Activated T-helper 1 cell treated with anti-CD3 and anti-CD28 coated beads, Interleukin-12 subunit alpha, Interleukin-12 subunit beta, Interleukin-2, Interleukin-4 antibody, amounts not matched to agents 30 ng/mL and 10 ng/mL and 1 ng/mL, durations not matched to agents 14 hours and 24 hours and 36 hours (primary cell): ENCODE measurements around the gene CD69. TPM values are rescaled to one million over a fixed set of nuclear protein-coding genes. Genes with fewer than 3 reads are reported as not detected.
A peak's percentile ranks its signal among the peaks of the same experiment; 100 is the strongest.

Experiments used
- DNase-seq: peaks from one replicate; pipeline ENCODE4 v3.0.0; 2021; ENCODE audit warnings: low spot score
- H3K27ac Mint-ChIP-seq: one replicate; pipeline ENCODE4 v1.8.0; 2021; ENCODE audit warnings: mild to moderate bottlenecking, mixed read lengths
- H3K27me3 Mint-ChIP-seq: one replicate; pipeline ENCODE4 v1.8.0; 2022; ENCODE audit warnings: mild to moderate bottlenecking, moderate library complexity, mixed read lengths; ENCODE audit not compliant: insufficient read depth
- H3K36me3 Mint-ChIP-seq: one replicate; pipeline ENCODE4 v1.8.0; 2021; ENCODE audit warnings: low read depth, mixed read lengths
- H3K4me1 Mint-ChIP-seq: one replicate; pipeline ENCODE4 v1.8.0; 2021; ENCODE audit warnings: low read depth, mixed read lengths
- H3K4me3 Mint-ChIP-seq: one replicate; pipeline ENCODE4 v1.8.0; 2021; ENCODE audit warnings: mild to moderate bottlenecking, moderate library complexity, mixed read lengths
- H3K9me3 Mint-ChIP-seq: one replicate; pipeline ENCODE4 v1.8.0; 2021; ENCODE audit warnings: mixed read lengths
- intact Hi-C: fragments of 100-400 bp; cut with micrococcal nuclease; formaldehyde crosslinking; loops from one replicate; pipeline ENCODE4 v1.15.1; 2024
- total RNA-seq: library from RNA; stranded (reverse); gene quantifications from 2 replicates; pipeline ENCODE4 v1.2.3, GENCODE V29; 2022

CD69 gene
- total RNA-seq, 1 donor from 2014 or later: 93.2 TPM

GRCh38 chr12:9793779-9794395 is 33.2 kb upstream of the CD69 start:
- DNase-seq: no peak
- H3K4me1 Mint-ChIP-seq: peaks cover 74% of the 10 kb centered on the region
- intact Hi-C loops: loop anchor here (1.0 to 5.0 kb wide), 7 partner anchors 19 to 908 kb away; partner anchors contain the start of gene CLEC2D
- no peaks in the 10 kb centered on the region for H3K27me3 Mint-ChIP-seq
- peaks cover 11% of the 10 kb centered on the region for H3K9me3 Mint-ChIP-seq
- peaks cover 2% of the 10 kb centered on the region for H3K36me3 Mint-ChIP-seq
- H3K4me3 Mint-ChIP-seq: peak overlapping the region; percentile 71
- H3K27ac Mint-ChIP-seq: peak overlapping the region; percentile 86

GRCh38 chr12:9792961-9793617 is 32.4 kb upstream of the CD69 start:
- H3K9me3 Mint-ChIP-seq: peaks cover 11% of the 10 kb centered on the region
- H3K4me3 Mint-ChIP-seq: peak overlapping the region; percentile 71
- H3K4me1 Mint-ChIP-seq: peaks cover 70% of the 10 kb centered on the region
- peak overlapping the region; percentile 86 for H3K27ac Mint-ChIP-seq
- peaks cover 2% of the 10 kb centered on the region for H3K36me3 Mint-ChIP-seq
- intact Hi-C loops: loop anchor here (1.0 to 5.0 kb wide), 4 partner anchors 18 to 909 kb away; partner anchors contain the start of gene CLEC2D
- H3K27me3 Mint-ChIP-seq: no peaks in the 10 kb centered on the region
- DNase-seq: no peak

DNA sequence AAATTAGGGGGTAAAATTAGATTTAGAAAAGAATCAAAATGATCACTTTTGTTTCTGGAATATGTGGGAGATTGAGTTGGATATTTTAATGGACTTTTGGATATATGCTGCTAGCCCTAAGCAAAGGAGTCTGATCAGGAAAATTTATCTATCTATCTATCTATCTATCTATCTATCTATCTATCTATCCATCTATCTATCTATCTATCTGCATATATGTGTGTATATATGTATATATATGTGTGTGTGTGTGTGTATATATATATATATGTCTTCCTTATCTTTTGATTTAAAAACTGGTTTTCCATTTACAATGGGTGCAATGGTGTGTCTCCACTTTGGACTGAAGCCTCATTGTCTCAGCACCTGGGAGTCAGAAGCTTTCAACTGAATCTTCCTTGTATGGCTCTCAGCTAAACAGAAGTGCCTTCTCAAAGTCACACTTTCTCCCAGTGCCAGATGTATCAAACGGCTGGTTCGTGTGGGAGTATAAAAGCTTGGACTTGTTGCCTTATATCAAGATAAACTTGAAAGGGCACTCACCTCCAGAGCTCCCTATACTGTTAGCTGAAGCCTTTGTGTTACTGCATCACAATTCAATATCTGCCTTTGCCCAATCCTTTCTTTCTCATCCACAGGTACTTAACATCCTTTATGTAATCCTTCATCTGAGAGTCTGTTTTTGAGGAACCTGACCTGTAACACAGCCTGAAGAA is 31.6 kb upstream of the CD69 start:
- no peak for DNase-seq
- intact Hi-C loops: loop anchor here (5.0 kb wide), 2 partner anchors 510 to 910 kb away; no protein-coding TSS in a partner anchor
- peaks cover 67% of the 10 kb centered on the region for H3K4me1 Mint-ChIP-seq
- H3K36me3 Mint-ChIP-seq: peaks cover 4% of the 10 kb centered on the region
- no peaks in the 10 kb centered on the region for H3K27me3 Mint-ChIP-seq
- H3K9me3 Mint-ChIP-seq: peaks cover 11% of the 10 kb centered on the region
- peak overlapping the region; percentile 8 for H3K4me3 Mint-ChIP-seq
- peak overlapping the region; percentile 86 for H3K27ac Mint-ChIP-seq

DNA sequence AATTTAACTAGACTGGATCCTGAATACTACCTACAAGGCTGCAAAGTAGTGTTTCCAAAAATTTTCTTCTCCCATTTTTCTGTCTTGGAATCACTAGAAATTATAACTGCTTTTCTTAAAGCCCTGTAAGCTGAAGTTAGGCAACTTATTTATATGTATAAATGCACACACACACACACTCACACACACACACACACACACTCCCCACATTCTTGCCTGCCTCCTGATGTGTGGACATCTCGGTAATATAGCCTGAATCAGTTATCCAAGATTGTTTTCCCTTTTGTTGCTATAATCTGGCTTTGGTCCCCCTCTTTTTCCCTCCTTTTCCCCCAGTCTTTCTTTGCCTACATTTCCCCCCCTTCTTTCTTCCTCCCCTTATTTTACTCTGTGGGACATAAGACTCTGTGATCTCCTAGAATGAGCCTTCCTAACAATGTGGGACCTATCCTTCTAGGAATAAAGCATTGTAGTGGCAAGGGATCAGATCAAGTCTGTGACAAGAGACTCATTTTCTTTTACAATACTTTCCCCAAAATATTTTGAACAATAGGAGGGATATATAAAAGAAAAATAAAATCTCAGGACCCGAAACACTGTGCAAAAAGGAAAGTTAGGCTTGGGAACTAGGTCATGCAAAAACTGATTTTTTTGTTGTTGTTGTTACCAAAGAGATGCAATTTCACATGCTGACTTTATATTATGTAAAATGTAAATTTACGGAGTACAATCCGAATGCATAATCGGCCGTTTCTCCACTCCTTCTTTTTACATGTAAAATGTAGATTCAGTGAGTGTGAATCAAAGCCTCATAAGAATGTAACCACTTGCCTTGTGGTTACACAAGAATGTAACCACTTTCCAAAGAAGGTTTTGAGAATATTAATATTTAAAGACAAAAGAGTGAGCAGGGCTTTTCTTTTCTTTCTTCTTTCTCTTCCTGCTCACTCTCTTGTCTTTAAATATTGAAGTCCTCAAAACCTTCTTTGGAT is 26.3 kb upstream of the CD69 start:
- intact Hi-C loops: loop anchor here (1.0 kb wide), 1 partner anchor 12 kb away; no protein-coding TSS in a partner anchor
- peaks cover 7% of the 10 kb centered on the region for H3K36me3 Mint-ChIP-seq
- H3K27me3 Mint-ChIP-seq: no peaks in the 10 kb centered on the region
- no peak overlapping the region for H3K27ac Mint-ChIP-seq
- H3K9me3 Mint-ChIP-seq: peaks cover 11% of the 10 kb centered on the region
- DNase-seq: no peak
- peaks cover 16% of the 10 kb centered on the region for H3K4me1 Mint-ChIP-seq
- no peak overlapping the region for H3K4me3 Mint-ChIP-seq

GRCh38 chr12:9784816-9785215 is 24.1 kb upstream of the CD69 start:
- Mint-ChIP-seq H3K9me3 (peaks cover 6% of the 10 kb centered on the region), H3K27ac (no peak overlapping the region), H3K27me3 (no peaks in the 10 kb centered on the region), H3K4me3 (no peak overlapping the region), H3K4me1 (peaks cover 7% of the 10 kb centered on the region), H3K36me3 (peaks cover 4% of the 10 kb centered on the region)
- intact Hi-C loops: no loop called here
- DNase-seq: no peak

- H3K9me3 Mint-ChIP-seq: peaks cover 3% of the 10 kb centered on the region
- no peak overlapping the region for H3K4me3 Mint-ChIP-seq
- H3K36me3 Mint-ChIP-seq: peaks cover 5% of the 10 kb centered on the region
- H3K27ac Mint-ChIP-seq: no peak overlapping the region
- H3K4me1 Mint-ChIP-seq: peaks cover 11% of the 10 kb centered on the region
- intact Hi-C loops: no loop called here
- no peaks in the 10 kb centered on the region for H3K27me3 Mint-ChIP-seq
- no peak for DNase-seq
Measured at GRCh38 chr12:9784326-9784725, 23.6 kb upstream of the CD69 start.

- intact Hi-C loops: no loop called here
- no peaks in the 10 kb centered on the region for H3K9me3 Mint-ChIP-seq
- peaks cover 7% of the 10 kb centered on the region for H3K36me3 Mint-ChIP-seq
- no peak overlapping the region for H3K27ac Mint-ChIP-seq
- H3K27me3 Mint-ChIP-seq: no peaks in the 10 kb centered on the region
- no peak for DNase-seq
- H3K4me3 Mint-ChIP-seq: no peak overlapping the region
- peaks cover 16% of the 10 kb centered on the region for H3K4me1 Mint-ChIP-seq
Measured at GRCh38 chr12:9782547-9783382, 22.1 kb upstream of the CD69 start.

DNA sequence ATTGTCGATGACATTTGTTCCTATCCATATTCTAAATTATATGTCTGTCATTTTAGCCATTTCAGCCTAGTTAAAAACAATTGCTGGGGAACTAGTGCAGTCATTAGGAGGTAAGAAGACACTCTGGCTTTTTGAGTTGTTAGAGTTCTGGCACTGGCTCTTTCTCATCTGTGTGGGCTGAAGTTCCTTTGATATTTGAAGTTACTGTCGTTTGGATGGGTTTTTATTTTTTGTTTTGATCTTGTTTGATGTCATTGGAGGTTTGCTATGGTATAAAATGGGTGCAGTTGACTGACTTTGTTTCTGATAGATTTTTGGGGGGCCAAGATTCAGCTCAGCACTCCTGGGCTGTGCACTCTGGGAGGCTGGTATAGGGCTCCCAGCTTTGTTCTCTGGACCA is 20.7 kb upstream of the CD69 start:
- no peak overlapping the region for H3K27ac Mint-ChIP-seq

DNA sequence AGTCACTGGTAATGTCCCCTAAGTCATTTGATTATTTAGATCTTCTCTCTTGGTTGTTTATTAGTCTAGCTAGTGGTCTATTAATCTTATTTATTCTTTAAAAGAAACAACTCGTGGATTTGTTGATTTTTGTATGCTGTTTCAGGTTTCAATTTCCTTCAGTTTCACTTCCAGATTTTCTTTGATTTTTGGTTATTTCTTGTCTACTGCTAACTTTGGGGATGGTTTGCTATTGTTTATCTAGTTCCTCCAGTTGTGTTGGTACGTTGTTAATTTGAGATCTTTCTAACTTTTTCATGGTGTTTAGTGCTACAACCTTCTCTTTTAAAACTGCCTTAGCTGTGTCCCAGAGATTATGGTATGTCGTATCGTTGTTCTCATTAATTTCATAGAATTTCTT is 18.5 kb upstream of the CD69 start:
- DNase-seq: no peak
- Mint-ChIP-seq H3K27ac (no peak overlapping the region), H3K9me3 (no peaks in the 10 kb centered on the region), H3K4me3 (no peak overlapping the region), H3K27me3 (no peaks in the 10 kb centered on the region), H3K36me3 (peaks cover 5% of the 10 kb centered on the region), H3K4me1 (peaks cover 48% of the 10 kb centered on the region)
- intact Hi-C loops: no loop called here

More for the DNA sequence above, 20.7 kb upstream of the CD69 start:
- intact Hi-C loops: no loop called here
- DNase-seq: no peak
- H3K36me3 Mint-ChIP-seq: peaks cover 5% of the 10 kb centered on the region
- no peaks in the 10 kb centered on the region for H3K27me3 Mint-ChIP-seq
- peaks cover 27% of the 10 kb centered on the region for H3K4me1 Mint-ChIP-seq
- H3K4me3 Mint-ChIP-seq: no peak overlapping the region
- H3K9me3 Mint-ChIP-seq: no peaks in the 10 kb centered on the region

- Mint-ChIP-seq H3K4me1 (peaks cover 70% of the 10 kb centered on the region), H3K4me3 (no peak overlapping the region), H3K36me3 (peaks cover 2% of the 10 kb centered on the region), H3K27ac (no peak overlapping the region), H3K9me3 (no peaks in the 10 kb centered on the region), H3K27me3 (no peaks in the 10 kb centered on the region)
- DNase-seq: no peak
- intact Hi-C loops: no loop called here
Measured at GRCh38 chr12:9776781-9777180, 16.1 kb upstream of the CD69 start.

DNA sequence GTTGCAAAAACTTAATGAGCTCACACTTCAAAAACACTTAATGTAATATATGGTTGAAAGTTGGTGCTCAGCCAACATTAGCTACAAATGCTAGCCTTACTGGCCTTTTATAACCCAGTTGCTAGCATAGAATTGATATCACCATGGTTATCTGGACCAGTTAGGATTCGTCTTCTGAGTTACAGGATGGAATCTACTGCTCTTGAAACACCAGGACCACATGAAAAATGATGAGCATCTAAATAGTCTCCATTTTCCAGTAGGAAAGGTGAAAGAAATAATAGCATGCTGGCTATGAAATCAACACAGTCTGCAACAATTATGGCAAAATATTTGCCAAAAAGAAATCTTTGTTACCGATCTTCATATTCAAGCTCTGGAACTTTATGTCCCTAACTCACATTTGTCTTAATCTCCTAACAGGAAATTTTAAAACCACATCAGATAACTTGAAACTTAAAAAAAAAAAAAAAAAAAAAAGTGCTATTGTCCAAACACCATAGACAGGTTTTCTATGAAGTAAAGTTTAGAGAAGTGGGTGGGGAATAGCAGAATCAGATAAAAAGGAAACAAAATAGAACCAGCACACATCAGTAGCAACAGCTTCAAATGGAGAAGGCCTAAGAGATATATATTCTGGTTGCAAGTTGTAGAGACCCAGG is 12.6 kb upstream of the CD69 start:
- no peak overlapping the region for H3K4me3 Mint-ChIP-seq
- intact Hi-C loops: no loop called here
- peaks cover 78% of the 10 kb centered on the region for H3K4me1 Mint-ChIP-seq
- DNase-seq: no peak
- H3K27me3 Mint-ChIP-seq: no peaks in the 10 kb centered on the region
- no peaks in the 10 kb centered on the region for H3K36me3 Mint-ChIP-seq
- H3K9me3 Mint-ChIP-seq: no peaks in the 10 kb centered on the region
- no peak overlapping the region for H3K27ac Mint-ChIP-seq
